Measurements from ENCODE around the gene CAPN5. TPM values are rescaled to one million over a fixed set of nuclear protein-coding genes. Genes with fewer than 3 reads are reported as not detected.
A peak's percentile ranks its signal among the peaks of the same experiment; 100 is the strongest.

Gene CAPN5
- total and polyA plus RNA-seq, 2 experiments from 2014 or later: 18.3 to 22.4 TPM

DNA sequence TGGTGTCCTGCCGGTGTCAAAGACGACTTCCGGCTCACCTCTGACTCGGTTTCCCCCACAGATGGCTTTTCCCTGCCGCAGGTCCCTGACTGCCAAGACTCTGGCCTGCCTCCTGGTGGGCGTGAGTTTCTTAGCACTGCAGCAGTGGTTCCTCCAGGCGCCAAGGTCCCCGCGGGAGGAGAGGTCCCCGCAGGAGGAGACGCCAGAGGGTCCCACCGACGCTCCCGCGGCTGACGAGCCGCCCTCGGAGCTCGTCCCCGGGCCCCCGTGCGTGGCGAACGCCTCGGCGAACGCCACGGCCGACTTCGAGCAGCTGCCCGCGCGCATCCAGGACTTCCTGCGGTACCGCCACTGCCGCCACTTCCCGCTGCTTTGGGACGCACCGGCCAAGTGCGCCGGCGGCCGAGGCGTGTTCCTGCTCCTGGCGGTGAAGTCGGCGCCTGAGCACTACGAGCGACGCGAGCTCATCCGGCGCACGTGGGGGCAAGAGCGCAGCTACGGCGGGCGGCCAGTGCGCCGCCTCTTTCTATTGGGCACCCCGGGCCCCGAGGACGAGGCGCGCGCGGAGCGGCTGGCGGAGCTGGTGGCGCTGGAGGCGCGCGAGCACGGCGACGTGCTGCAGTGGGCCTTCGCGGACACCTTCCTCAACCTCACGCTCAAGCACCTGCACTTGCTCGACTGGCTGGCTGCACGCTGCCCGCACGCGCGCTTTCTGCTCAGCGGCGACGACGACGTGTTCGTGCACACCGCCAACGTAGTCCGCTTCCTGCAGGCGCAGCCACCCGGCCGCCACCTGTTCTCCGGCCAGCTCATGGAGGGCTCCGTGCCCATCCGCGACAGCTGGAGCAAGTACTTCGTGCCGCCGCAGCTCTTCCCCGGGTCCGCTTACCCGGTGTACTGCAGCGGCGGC, 27.0 kb upstream of the CAPN5 start:
- Histone ChIP-seq H3K79me2 (ENCODE audit: insufficient read depth) (no peaks in the 10 kb centered on the region), H3K4me3 (peak overlapping the region; percentile 59), H3K4me1 (ENCODE audit: insufficient read depth) (no peaks in the 10 kb centered on the region), H3K27ac (no peak overlapping the region), H3K9me2 (ENCODE audit: insufficient read depth) (no peaks in the 10 kb centered on the region), H3K9me3 (ENCODE audit: low read depth) (no peaks in the 10 kb centered on the region), H2AFZ (peak overlapping the region; percentile 59), H3K36me3 (ENCODE audit: low read depth) (no peaks in the 10 kb centered on the region), H4K20me1 (ENCODE audit: insufficient read depth) (no peaks in the 10 kb centered on the region), H3K27me3 (replicated peaks; ENCODE audit: insufficient read depth) (peaks cover 19% of the 10 kb centered on the region; the same call in 1 of the 2 replicates), H3K9ac (no peak overlapping the region), H3K4me2 (ENCODE audit: unreplicated experiment) (peak overlapping the region; percentile 75), H3F3A (ENCODE audit: insufficient read depth) (no peaks in the 10 kb centered on the region)
- 14 to 15% methylated on average over 68 to 96 of the region's 109 CpGs for WGBS, 2 experiments (ENCODE audit: low coverage in 1 of 2, low lambda C conversion rate in 2 of 2, missing lambda C conversion rate in 2 of 2)
- TF ChIP-seq EZH2 (IDR thresholded peaks at IDR 0.05; ENCODE audit: insufficient read depth, poor library complexity, severe bottlenecking) (no peak), EZH2phosphoT487 (IDR thresholded peaks at IDR 0.05; ENCODE audit: insufficient read depth, low read depth) (no peak)
- in situ Hi-C loops (cut with MboI): no loop called here
- DNase-seq: peak; percentile 65

DNA sequence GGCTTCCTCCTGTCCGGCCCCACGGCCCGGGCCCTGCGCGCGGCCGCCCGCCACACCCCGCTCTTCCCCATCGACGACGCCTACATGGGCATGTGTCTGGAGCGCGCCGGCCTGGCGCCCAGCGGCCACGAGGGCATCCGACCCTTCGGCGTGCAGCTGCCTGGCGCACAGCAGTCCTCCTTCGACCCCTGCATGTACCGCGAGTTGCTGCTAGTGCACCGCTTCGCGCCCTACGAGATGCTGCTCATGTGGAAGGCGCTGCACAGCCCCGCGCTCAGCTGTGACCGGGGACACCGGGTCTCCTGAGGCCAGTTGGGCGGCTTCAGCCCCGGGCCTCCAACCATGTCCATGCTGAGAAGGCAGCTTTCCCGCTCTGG, 26.4 kb upstream of the CAPN5 start:
- TF ChIP-seq EZH2phosphoT487 (IDR thresholded peaks at IDR 0.05; ENCODE audit: insufficient read depth, low read depth): no peak
- TF ChIP-seq EZH2 (IDR thresholded peaks at IDR 0.05; ENCODE audit: insufficient read depth, poor library complexity, severe bottlenecking): no peak
- DNase-seq: no peak
- H3K27ac ChIP-seq: no peak overlapping the region
- no peaks in the 10 kb centered on the region for H3K9me3 ChIP-seq (ENCODE audit: low read depth)
- H3K4me1 ChIP-seq (ENCODE audit: insufficient read depth): no peaks in the 10 kb centered on the region
- no peak overlapping the region for H3K4me2 ChIP-seq (ENCODE audit: unreplicated experiment)
- WGBS, 2 experiments (ENCODE audit: low coverage in 1 of 2, low lambda C conversion rate in 2 of 2, missing lambda C conversion rate in 2 of 2): 66 to 67% methylated on average over 36 of the region's 37 CpGs
- peaks cover 19% of the 10 kb centered on the region; the same call in 1 of the 2 replicates for H3K27me3 ChIP-seq (replicated peaks; ENCODE audit: insufficient read depth)
- no peak overlapping the region for H2AFZ ChIP-seq
- H3K9ac ChIP-seq: no peak overlapping the region
- no peaks in the 10 kb centered on the region for H3K36me3 ChIP-seq (ENCODE audit: low read depth)
- H3K4me3 ChIP-seq: no peak overlapping the region
- no peaks in the 10 kb centered on the region for H3K79me2 ChIP-seq (ENCODE audit: insufficient read depth)
- no peaks in the 10 kb centered on the region for H3F3A ChIP-seq (ENCODE audit: insufficient read depth)
- in situ Hi-C loops (cut with MboI): no loop called here
- H4K20me1 ChIP-seq (ENCODE audit: insufficient read depth): no peaks in the 10 kb centered on the region
- H3K9me2 ChIP-seq (ENCODE audit: insufficient read depth): no peaks in the 10 kb centered on the region

DNA sequence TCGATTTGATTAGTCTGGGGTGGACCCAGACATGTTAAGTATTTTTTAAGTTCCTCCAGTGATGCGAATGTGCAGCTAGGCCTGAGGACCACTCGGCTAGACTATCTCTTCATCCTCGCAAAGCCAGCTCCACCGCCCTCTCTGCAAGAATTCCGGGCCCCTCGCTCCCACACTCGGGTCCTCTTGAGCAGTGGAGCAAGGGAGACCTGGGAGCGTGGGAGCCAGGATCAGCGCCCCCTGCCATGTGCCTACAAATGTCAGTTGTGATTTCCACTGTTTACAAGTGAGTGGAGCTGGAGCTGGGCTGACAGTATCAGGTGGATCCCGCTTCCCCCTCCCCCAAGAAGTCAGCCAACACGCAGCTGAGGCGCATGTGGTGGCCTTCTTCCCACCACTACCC, 25.9 kb upstream of the CAPN5 start:
- Histone ChIP-seq H3K9ac (no peak overlapping the region), H2AFZ (no peak overlapping the region), H3F3A (ENCODE audit: insufficient read depth) (no peaks in the 10 kb centered on the region), H3K27ac (no peak overlapping the region), H4K20me1 (ENCODE audit: insufficient read depth) (no peaks in the 10 kb centered on the region), H3K36me3 (ENCODE audit: low read depth) (no peaks in the 10 kb centered on the region), H3K27me3 (replicated peaks; ENCODE audit: insufficient read depth) (peaks cover 19% of the 10 kb centered on the region; the same call in 1 of the 2 replicates), H3K4me1 (ENCODE audit: insufficient read depth) (no peaks in the 10 kb centered on the region; the same call in 1 of the 2 replicates), H3K4me2 (ENCODE audit: unreplicated experiment) (no peak overlapping the region), H3K4me3 (no peak overlapping the region), H3K9me2 (ENCODE audit: insufficient read depth) (no peaks in the 10 kb centered on the region), H3K79me2 (ENCODE audit: insufficient read depth) (no peaks in the 10 kb centered on the region), H3K9me3 (ENCODE audit: low read depth) (no peaks in the 10 kb centered on the region)
- DNase-seq: no peak
- TF ChIP-seq EZH2 (IDR thresholded peaks at IDR 0.05; ENCODE audit: insufficient read depth, poor library complexity, severe bottlenecking) (no peak), EZH2phosphoT487 (IDR thresholded peaks at IDR 0.05; ENCODE audit: insufficient read depth, low read depth) (no peak)
- 89 to 91% methylated on average over 13 of the region's 13 CpGs for WGBS, 2 experiments (ENCODE audit: low coverage in 1 of 2, low lambda C conversion rate in 2 of 2, missing lambda C conversion rate in 2 of 2)
- in situ Hi-C loops (cut with MboI): no loop called here

DNA sequence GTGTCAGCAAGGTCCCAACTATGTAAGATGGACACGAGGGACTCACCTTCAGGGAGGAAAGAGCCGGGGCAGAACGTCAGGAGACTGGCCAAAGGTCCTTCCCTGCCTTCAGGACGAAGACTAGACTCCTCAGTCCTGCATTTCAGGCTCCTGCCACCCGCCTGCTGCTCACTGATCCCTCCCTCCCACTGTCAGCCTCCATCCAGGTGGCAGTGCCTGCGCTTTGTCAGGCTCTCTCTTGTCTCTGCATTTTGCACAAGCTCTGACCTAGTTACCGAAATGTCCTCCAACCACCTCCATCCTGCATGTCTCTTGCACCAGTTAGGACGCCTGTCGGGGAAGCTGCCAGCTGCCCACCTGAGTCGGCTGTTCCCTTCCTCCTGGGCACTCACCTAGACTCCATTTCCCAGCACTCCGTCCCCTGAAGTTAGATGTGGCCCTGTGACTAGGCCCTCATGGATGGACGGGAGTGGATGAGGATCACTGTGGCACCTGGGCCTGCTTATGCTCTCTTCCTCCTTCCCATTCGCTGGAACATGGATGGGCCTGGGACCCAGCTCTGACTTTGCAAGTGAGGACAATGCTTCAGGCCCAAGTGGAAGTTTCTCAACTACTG, 24.6 kb upstream of the CAPN5 start:
- H3K4me3 ChIP-seq: no peak overlapping the region
- peaks cover 9% of the 10 kb centered on the region; the same call in 1 of the 2 replicates for H3K27me3 ChIP-seq (replicated peaks; ENCODE audit: insufficient read depth)
- H4K20me1 ChIP-seq (ENCODE audit: insufficient read depth): no peaks in the 10 kb centered on the region
- 84 to 85% methylated on average over 13 of the region's 13 CpGs for WGBS, 2 experiments (ENCODE audit: low coverage in 1 of 2, low lambda C conversion rate in 2 of 2, missing lambda C conversion rate in 2 of 2)
- TF ChIP-seq EZH2phosphoT487 (IDR thresholded peaks at IDR 0.05; ENCODE audit: insufficient read depth, low read depth) (no peak), EZH2 (IDR thresholded peaks at IDR 0.05; ENCODE audit: insufficient read depth, poor library complexity, severe bottlenecking) (no peak)
- H3K9ac ChIP-seq: no peak overlapping the region
- DNase-seq: no peak
- H3F3A ChIP-seq (ENCODE audit: insufficient read depth): peaks cover 6% of the 10 kb centered on the region; the same call in 1 of the 2 replicates
- H3K27ac ChIP-seq: no peak overlapping the region
- no peak overlapping the region for H3K4me2 ChIP-seq (ENCODE audit: unreplicated experiment)
- H3K36me3 ChIP-seq (ENCODE audit: low read depth): no peaks in the 10 kb centered on the region
- H2AFZ ChIP-seq: no peak overlapping the region
- no peaks in the 10 kb centered on the region for H3K9me3 ChIP-seq (ENCODE audit: low read depth)
- in situ Hi-C loops (cut with MboI): no loop called here
- no peaks in the 10 kb centered on the region for H3K79me2 ChIP-seq (ENCODE audit: insufficient read depth)
- H3K4me1 ChIP-seq (ENCODE audit: insufficient read depth): no peaks in the 10 kb centered on the region; the same call in 1 of the 2 replicates
- H3K9me2 ChIP-seq (ENCODE audit: insufficient read depth): no peaks in the 10 kb centered on the region
